H9 (cell line): ENCODE data around the gene DNM2. TPM values are rescaled to one million over a fixed set of nuclear protein-coding genes. Genes with fewer than 3 reads are reported as not detected.
A peak's percentile ranks its signal among the peaks of the same experiment; 100 is the strongest.

Source experiments
- DNase-seq: peaks from one replicate; pipeline ENCODE4 v3.0.0-alpha.2; 2017
- H2AFZ ChIP-seq: one replicate; pipeline ENCODE4 v1.6.1; 2013; ENCODE audit warnings: mild to moderate bottlenecking, low read length, control low read depth, moderate library complexity
- H2AK5ac ChIP-seq: 2 replicates; pipeline ENCODE4 v1.6.1; 2013; ENCODE audit warnings: low read length, control low read depth, mixed read lengths; ENCODE audit not compliant: insufficient read length
- H2BK120ac ChIP-seq: one replicate; pipeline ENCODE4 v1.6.1; 2013; ENCODE audit warnings: low read depth, mild to moderate bottlenecking, low read length, control low read depth, inconsistent platforms; ENCODE audit not compliant: poor library complexity, severe bottlenecking
- H2BK12ac ChIP-seq: 2 replicates; pipeline ENCODE4 v1.6.1; 2013; ENCODE audit warnings: low read length, control low read depth, mixed read lengths, low read depth; ENCODE audit not compliant: insufficient read length
- H2BK15ac ChIP-seq: 2 replicates; pipeline ENCODE4 v1.6.1; 2013; ENCODE audit warnings: low read depth, low read length, control low read depth
- H2BK20ac ChIP-seq: one replicate; pipeline ENCODE4 v1.6.1; 2013; ENCODE audit warnings: low read depth, mild to moderate bottlenecking, low read length, control low read depth, inconsistent platforms; ENCODE audit not compliant: poor library complexity, severe bottlenecking
- H2BK5ac ChIP-seq: 2 replicates; pipeline ENCODE4 v1.6.1; 2013; ENCODE audit warnings: low read length, control low read depth, mixed read lengths; ENCODE audit not compliant: insufficient read length
- H3K14ac ChIP-seq: 2 replicates; pipeline ENCODE4 v1.6.1; 2013; ENCODE audit warnings: low read length, control low read depth; ENCODE audit not compliant: insufficient read depth
- H3K18ac ChIP-seq: 2 replicates; pipeline ENCODE4 v1.6.1; 2013; ENCODE audit warnings: low read depth, mild to moderate bottlenecking, mixed read lengths, low read length, control low read depth; ENCODE audit not compliant: insufficient read length
- H3K23ac ChIP-seq: 2 replicates; pipeline ENCODE4 v1.6.1; 2013; ENCODE audit warnings: low read length, control low read depth, mixed read lengths, low read depth; ENCODE audit not compliant: insufficient read length
- H3K23me2 ChIP-seq: 2 replicates; pipeline ENCODE4 v1.6.1; 2013; ENCODE audit warnings: low read depth, mild to moderate bottlenecking, mixed read lengths, low read length, control low read depth; ENCODE audit not compliant: insufficient read length, poor library complexity, severe bottlenecking
- H3K27ac ChIP-seq: 2 replicates; pipeline ENCODE4 v1.5.1; 2013; ENCODE audit warnings: low read length, control low read depth, mixed read lengths, low read depth; ENCODE audit not compliant: insufficient read length
- H3K27me3 ChIP-seq: 2 replicates; pipeline ENCODE4 v1.6.1; 2013; ENCODE audit warnings: low read length, control low read depth, inconsistent platforms; ENCODE audit not compliant: insufficient read depth
- H3K4ac ChIP-seq: 2 replicates; pipeline ENCODE4 v1.6.1; 2013; ENCODE audit warnings: low read depth, mild to moderate bottlenecking, control low read depth, inconsistent platforms, low read length, moderate library complexity
- H3K4me1 ChIP-seq: 2 replicates; pipeline ENCODE4 v1.6.1; 2013; ENCODE audit warnings: low read length, control low read depth, inconsistent platforms; ENCODE audit not compliant: insufficient read depth
- H3K4me2 ChIP-seq: 2 replicates; pipeline ENCODE4 v1.6.1; 2013; ENCODE audit warnings: low read length, control low read depth, mixed read lengths; ENCODE audit not compliant: insufficient read length, insufficient read depth
- H3K56ac ChIP-seq: 2 replicates; pipeline ENCODE4 v1.6.1; 2013; ENCODE audit warnings: low read depth, mild to moderate bottlenecking, mixed read lengths, low read length, control low read depth; ENCODE audit not compliant: insufficient read length
- H3K79me1 ChIP-seq: 2 replicates; pipeline ENCODE4 v1.6.1; 2013; ENCODE audit warnings: low read depth, mild to moderate bottlenecking, moderate library complexity, low read length, control low read depth, inconsistent platforms; ENCODE audit not compliant: insufficient read depth, poor library complexity, severe bottlenecking
- H3K79me2 ChIP-seq: 2 replicates; pipeline ENCODE4 v1.6.1; 2013; ENCODE audit warnings: low read length, control low read depth, inconsistent platforms; ENCODE audit not compliant: insufficient read depth
- H3K9ac ChIP-seq: 2 replicates; pipeline ENCODE4 v1.6.1; 2013; ENCODE audit warnings: low read length, control low read depth, mixed read lengths; ENCODE audit not compliant: insufficient read length; ENCODE audit errors: extremely low read depth
- H3K9me3 ChIP-seq: one replicate; pipeline ENCODE4 v1.6.1; 2013; ENCODE audit warnings: low read depth, low read length, inconsistent platforms; ENCODE audit not compliant: control insufficient read depth
- H3T11ph ChIP-seq: one replicate; pipeline ENCODE4 v1.6.1; 2013; ENCODE audit warnings: mild to moderate bottlenecking, low read length, control low read depth, inconsistent platforms
- H4K20me1 ChIP-seq: one replicate; pipeline ENCODE4 v1.6.1; 2013; ENCODE audit not compliant: control insufficient read depth, insufficient read length, insufficient read depth
- H4K5ac ChIP-seq: 2 replicates; pipeline ENCODE4 v1.6.1; 2013; ENCODE audit warnings: low read depth, mild to moderate bottlenecking, mixed read lengths, low read length, control low read depth; ENCODE audit not compliant: insufficient read length
- H4K8ac ChIP-seq: replicated peaks from 2 replicates; pipeline ENCODE4 v1.6.1; 2013; ENCODE audit warnings: low read length, control low read depth, mixed read lengths, low read depth; ENCODE audit not compliant: insufficient read length
- H4K91ac ChIP-seq: 2 replicates; pipeline ENCODE4 v1.6.1; 2013; ENCODE audit warnings: low read depth, mild to moderate bottlenecking, moderate library complexity, mixed read lengths, low read length, control low read depth; ENCODE audit not compliant: insufficient read length
- H3K27ac Mint-ChIP-seq, 3 experiments: 2 replicates in 2 of 3; 3 replicates in 1 of 3; pipeline ENCODE4 v1.8.0; 2020 to 2021; ENCODE audit warnings: mixed read lengths in 3 of 3, mild to moderate bottlenecking in 1 of 3, moderate library complexity in 1 of 3
- H3K27me3 Mint-ChIP-seq: 2 replicates; pipeline ENCODE4 v1.8.0; 2021; ENCODE audit warnings: low read depth, mild to moderate bottlenecking, moderate library complexity, mixed read lengths
- H3K36me3 Mint-ChIP-seq, 3 experiments: 2 replicates in 2 of 3; 3 replicates in 1 of 3; pipeline ENCODE4 v1.8.0; 2020 to 2021; ENCODE audit warnings: low read depth in 3 of 3, mixed read lengths in 3 of 3; ENCODE audit not compliant: insufficient read depth in 1 of 3
- H3K4me1 Mint-ChIP-seq, 2 experiments: 2 replicates each; pipeline ENCODE4 v1.8.0; 2020; ENCODE audit warnings: mixed read lengths in 2 of 2
- H3K4me3 Mint-ChIP-seq, 2 experiments: 2 replicates in 1 of 2; 3 replicates in 1 of 2; pipeline ENCODE4 v1.8.0; 2020 to 2021; ENCODE audit warnings: mild to moderate bottlenecking in 2 of 2, mixed read lengths in 2 of 2, moderate library complexity in 1 of 2
- H3K9me3 Mint-ChIP-seq, 2 experiments: 2 replicates in 1 of 2; 3 replicates in 1 of 2; pipeline ENCODE4 v1.8.0; 2020; ENCODE audit warnings: mild to moderate bottlenecking in 2 of 2, mixed read lengths in 2 of 2, moderate library complexity in 1 of 2
- WGBS: extraction: QIAGEN DNeasy Blood & Tissue Kit; methylation state at CpG from one replicate; pipeline ENCODE4 v1.1.7; 2013; ENCODE audit warnings: missing lambda C conversion rate, low lambda C conversion rate, mixed read lengths; ENCODE audit not compliant: insufficient read length; ENCODE audit errors: extremely low coverage; 5-methylcytosine and 5-hydroxymethylcytosine counted together
- total RNA-seq: library from RNA; stranded (reverse); gene quantifications from 2 replicates; pipeline ENCODE4 v1.2.1, GENCODE V29; 2021
- TF ChIP-seq, protein P1 (sequence below): fragments of 200-600 bp; sonication (generic); conservative IDR thresholded peaks from 3 replicates; pipeline ENCODE4 v1.8.0; 2021; ENCODE audit warnings: antibody characterized with exemption, mild to moderate bottlenecking

DNM2 gene
- total RNA-seq, 1 experiment from 2014 or later: 152 TPM

DNA sequence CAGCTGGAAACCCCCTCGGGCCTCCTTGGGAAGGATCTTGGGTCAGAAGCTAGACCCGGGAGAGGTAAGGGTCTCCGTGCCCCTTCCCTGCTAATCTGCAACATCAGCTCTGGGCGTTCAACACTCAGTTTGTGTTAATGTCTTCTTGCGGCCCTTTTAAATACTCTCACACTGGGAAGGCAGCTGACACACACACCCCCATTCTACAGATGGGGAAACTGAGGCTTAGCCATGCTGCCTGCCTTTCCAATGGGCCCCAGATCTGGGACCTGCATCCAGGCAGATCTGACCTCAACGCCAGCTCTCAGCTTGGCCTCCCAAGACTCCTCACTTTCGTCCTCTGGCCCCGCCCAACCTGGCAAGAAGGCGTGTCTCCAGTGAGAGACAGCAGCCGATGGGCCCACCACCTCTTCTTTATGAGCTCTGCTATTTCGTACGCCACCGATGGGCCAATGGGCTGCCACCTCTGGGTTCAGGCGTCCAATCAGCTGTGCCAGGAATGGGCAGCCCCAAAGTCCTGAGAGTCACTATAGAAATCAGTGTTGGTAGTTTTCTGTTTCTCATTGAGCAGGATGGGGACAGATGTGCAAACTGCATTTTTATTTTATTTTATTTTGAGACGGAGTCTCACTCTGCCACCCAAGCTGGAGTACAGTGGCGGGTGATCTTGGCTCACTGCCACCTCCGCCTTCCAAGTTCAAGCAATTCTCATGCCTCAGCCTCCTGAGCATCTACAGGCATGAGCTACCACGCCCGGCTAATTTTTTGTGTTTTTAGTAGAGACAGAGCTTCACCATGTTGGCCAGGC lies 43.8 kb downstream of the DNM2 start:
- no peak overlapping the region for H4K91ac ChIP-seq
- no peak overlapping the region for H2BK120ac ChIP-seq
- H3K4ac ChIP-seq: no peak overlapping the region
- H3K56ac ChIP-seq: no peak overlapping the region
- H2AK5ac ChIP-seq: no peak overlapping the region
- no peaks in the 10 kb centered on the region for H3K79me2 ChIP-seq
- H3K4me3 Mint-ChIP-seq: no peak overlapping the region; a peak in 1 of 5 replicates
- no peaks in the 10 kb centered on the region for H3K23me2 ChIP-seq
- H3K27ac Mint-ChIP-seq: no peak overlapping the region
- no peak overlapping the region for H4K8ac ChIP-seq
- no peak overlapping the region for H3K9ac ChIP-seq
- H3K9me3 Mint-ChIP-seq: no peaks in the 10 kb centered on the region
- no peaks in the 10 kb centered on the region for H3K9me3 ChIP-seq
- no peak overlapping the region for H3K23ac ChIP-seq
- H3K27me3 ChIP-seq: no peaks in the 10 kb centered on the region
- H4K5ac ChIP-seq: no peak overlapping the region
- no peak overlapping the region for H2BK15ac ChIP-seq
- no peaks in the 10 kb centered on the region for H3K27me3 Mint-ChIP-seq
- no peak overlapping the region for H2BK20ac ChIP-seq
- no CpG with 5 or more reads among the region's 19 CpGs for WGBS
- TF ChIP-seq, protein P1, sequence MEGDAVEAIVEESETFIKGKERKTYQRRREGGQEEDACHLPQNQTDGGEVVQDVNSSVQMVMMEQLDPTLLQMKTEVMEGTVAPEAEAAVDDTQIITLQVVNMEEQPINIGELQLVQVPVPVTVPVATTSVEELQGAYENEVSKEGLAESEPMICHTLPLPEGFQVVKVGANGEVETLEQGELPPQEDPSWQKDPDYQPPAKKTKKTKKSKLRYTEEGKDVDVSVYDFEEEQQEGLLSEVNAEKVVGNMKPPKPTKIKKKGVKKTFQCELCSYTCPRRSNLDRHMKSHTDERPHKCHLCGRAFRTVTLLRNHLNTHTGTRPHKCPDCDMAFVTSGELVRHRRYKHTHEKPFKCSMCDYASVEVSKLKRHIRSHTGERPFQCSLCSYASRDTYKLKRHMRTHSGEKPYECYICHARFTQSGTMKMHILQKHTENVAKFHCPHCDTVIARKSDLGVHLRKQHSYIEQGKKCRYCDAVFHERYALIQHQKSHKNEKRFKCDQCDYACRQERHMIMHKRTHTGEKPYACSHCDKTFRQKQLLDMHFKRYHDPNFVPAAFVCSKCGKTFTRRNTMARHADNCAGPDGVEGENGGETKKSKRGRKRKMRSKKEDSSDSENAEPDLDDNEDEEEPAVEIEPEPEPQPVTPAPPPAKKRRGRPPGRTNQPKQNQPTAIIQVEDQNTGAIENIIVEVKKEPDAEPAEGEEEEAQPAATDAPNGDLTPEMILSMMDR: no peak
- no peak overlapping the region for H3T11ph ChIP-seq
- no peak overlapping the region for H3K4me2 ChIP-seq
- H2BK5ac ChIP-seq: no peak overlapping the region
- no peak overlapping the region for H3K27ac ChIP-seq
- H2BK12ac ChIP-seq: no peak overlapping the region
- H3K36me3 Mint-ChIP-seq: peaks cover 10 to 37% (median 27%) of the 10 kb centered on the region in 3 experiments; a peak in 6 of 7 replicates
- no peaks in the 10 kb centered on the region for H4K20me1 ChIP-seq
- H3K4me1 Mint-ChIP-seq: peaks cover 17 to 18% of the 10 kb centered on the region in 2 experiments
- no peaks in the 10 kb centered on the region for H3K79me1 ChIP-seq
- no peak overlapping the region for H3K14ac ChIP-seq
- H3K4me1 ChIP-seq: no peaks in the 10 kb centered on the region; the same call in 1 of the 2 replicates
- DNase-seq: peak; percentile 58
- H2AFZ ChIP-seq: no peak overlapping the region
- H3K18ac ChIP-seq: no peak overlapping the region
